ENCODE results near the gene SUSD2.

Gene SUSD2

DNA sequence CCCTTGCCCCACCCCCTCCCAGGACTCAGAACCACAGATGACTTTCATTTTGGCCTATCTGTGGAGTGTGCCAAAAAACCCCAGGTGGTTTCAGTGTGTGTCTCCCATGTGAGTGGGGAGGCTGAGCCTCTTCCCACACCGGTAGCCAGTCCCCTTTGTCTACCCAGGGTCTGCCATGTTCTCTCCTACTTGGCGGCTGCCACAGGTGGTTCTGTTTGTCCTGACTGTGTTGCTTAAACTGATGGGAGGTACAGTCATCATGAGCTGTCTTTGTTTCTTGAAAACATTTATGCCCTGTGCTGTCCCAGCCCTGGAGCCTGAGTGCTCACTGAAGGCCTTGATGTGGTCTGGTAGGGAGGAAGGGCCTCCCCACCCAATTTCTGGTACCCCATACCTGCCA, 39.7 kb upstream of the SUSD2 start:
- H3K4me3 ChIP-seq (ENCODE audit: low read length): no peak overlapping the region
- peaks cover 37% of the 10 kb centered on the region for H3K4me1 ChIP-seq (ENCODE audit: control insufficient read depth, low read length)
- no peaks in the 10 kb centered on the region for H4K20me1 ChIP-seq (ENCODE audit: control insufficient read depth, insufficient read depth, low read depth, low read length)
- H3K27ac ChIP-seq (ENCODE audit: low read depth, low read length): no peak overlapping the region
- no peak for TF ChIP-seq EZH2phosphoT487 (IDR thresholded peaks at IDR 0.05; ENCODE audit: borderline replicate concordance, low read length)
- TF ChIP-seq CTCF (IDR thresholded peaks at IDR 0.05; ENCODE audit: low read depth, low read length, poor library complexity, severe bottlenecking): no peak
- no peaks in the 10 kb centered on the region for H3K27me3 ChIP-seq (ENCODE audit: control insufficient read depth, low read length)
- no peaks in the 10 kb centered on the region for H3K9me2 ChIP-seq (replicated peaks; ENCODE audit: control insufficient read depth, low read length)
- peaks cover 5% of the 10 kb centered on the region for H3K79me2 ChIP-seq (ENCODE audit: control insufficient read depth, low read length)
- no peak overlapping the region for H3K4me2 ChIP-seq (ENCODE audit: low read length)
- peaks cover 27% of the 10 kb centered on the region for H3K36me3 ChIP-seq (ENCODE audit: control insufficient read depth, low read length)
- no peaks in the 10 kb centered on the region for H3K9me3 ChIP-seq (ENCODE audit: control insufficient read depth, insufficient read depth, low read length)
- peaks cover 4% of the 10 kb centered on the region; the same call in 1 of the 2 replicates for H3F3A ChIP-seq (ENCODE audit: control insufficient read depth, insufficient read depth)

- Histone ChIP-seq H3K27ac (ENCODE audit: low read depth, low read length) (no peak overlapping the region), H3K4me2 (ENCODE audit: low read length) (no peak overlapping the region), H3K4me3 (ENCODE audit: low read length) (no peak overlapping the region), H4K20me1 (ENCODE audit: control insufficient read depth, insufficient read depth, low read depth, low read length) (no peaks in the 10 kb centered on the region), H3K9me3 (ENCODE audit: control insufficient read depth, insufficient read depth, low read length) (no peaks in the 10 kb centered on the region), H3F3A (ENCODE audit: control insufficient read depth, insufficient read depth) (peaks cover 4% of the 10 kb centered on the region; the same call in 1 of the 2 replicates), H3K4me1 (ENCODE audit: control insufficient read depth, low read length) (peaks cover 42% of the 10 kb centered on the region), H3K36me3 (ENCODE audit: control insufficient read depth, low read length) (peaks cover 25% of the 10 kb centered on the region), H3K79me2 (ENCODE audit: control insufficient read depth, low read length) (peaks cover 5% of the 10 kb centered on the region), H3K9me2 (replicated peaks; ENCODE audit: control insufficient read depth, low read length) (no peaks in the 10 kb centered on the region), H3K27me3 (ENCODE audit: control insufficient read depth, low read length) (no peaks in the 10 kb centered on the region)
- TF ChIP-seq EZH2phosphoT487 (IDR thresholded peaks at IDR 0.05; ENCODE audit: borderline replicate concordance, low read length) (no peak), CTCF (IDR thresholded peaks at IDR 0.05; ENCODE audit: low read depth, low read length, poor library complexity, severe bottlenecking) (no peak)
These were observed 39.0 kb upstream of the SUSD2 start for GRCh38 chr22:24142241-24142640.

DNA sequence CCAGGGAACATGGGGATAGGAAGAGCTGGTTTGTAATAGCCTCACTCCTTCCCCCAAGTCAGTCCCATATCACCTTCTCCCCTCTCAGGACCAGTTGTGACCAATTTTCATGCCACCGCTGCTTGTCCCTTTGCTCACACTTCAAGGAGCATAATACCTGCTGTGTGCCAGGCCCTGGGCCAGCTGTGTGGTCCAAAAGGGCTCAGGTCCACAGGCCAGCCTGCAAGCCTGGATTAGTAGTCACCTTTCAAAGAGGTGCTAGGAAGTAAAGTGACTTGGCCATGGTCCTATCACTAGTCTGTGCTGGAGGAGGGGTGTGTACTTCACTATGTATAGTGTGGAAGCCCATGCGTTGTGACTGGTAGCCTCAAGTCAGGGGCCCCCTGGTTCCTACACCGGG, 38.5 kb upstream of the SUSD2 start:
- H3F3A ChIP-seq (ENCODE audit: control insufficient read depth, insufficient read depth): peaks cover 4% of the 10 kb centered on the region; the same call in 1 of the 2 replicates
- H3K4me3 ChIP-seq (ENCODE audit: low read length): no peak overlapping the region
- H4K20me1 ChIP-seq (ENCODE audit: control insufficient read depth, insufficient read depth, low read depth, low read length): no peaks in the 10 kb centered on the region
- H3K27me3 ChIP-seq (ENCODE audit: control insufficient read depth, low read length): no peaks in the 10 kb centered on the region
- no peak overlapping the region for H3K27ac ChIP-seq (ENCODE audit: low read depth, low read length)
- H3K9me3 ChIP-seq (ENCODE audit: control insufficient read depth, insufficient read depth, low read length): no peaks in the 10 kb centered on the region
- peaks cover 5% of the 10 kb centered on the region for H3K79me2 ChIP-seq (ENCODE audit: control insufficient read depth, low read length)
- TF ChIP-seq CTCF (IDR thresholded peaks at IDR 0.05; ENCODE audit: low read depth, low read length, poor library complexity, severe bottlenecking) (no peak), EZH2phosphoT487 (IDR thresholded peaks at IDR 0.05; ENCODE audit: borderline replicate concordance, low read length) (no peak)
- peaks cover 47% of the 10 kb centered on the region for H3K4me1 ChIP-seq (ENCODE audit: control insufficient read depth, low read length)
- peaks cover 24% of the 10 kb centered on the region for H3K36me3 ChIP-seq (ENCODE audit: control insufficient read depth, low read length)
- H3K4me2 ChIP-seq (ENCODE audit: low read length): no peak overlapping the region
- H3K9me2 ChIP-seq (replicated peaks; ENCODE audit: control insufficient read depth, low read length): no peaks in the 10 kb centered on the region
